Heart left ventricle (tissue), 16 donors: ENCODE data around the gene CNTFR. TPM values are rescaled to one million over a fixed set of nuclear protein-coding genes. Genes with fewer than 3 reads are reported as not detected.

ENCODE experiments used
- ATAC-seq, 4 donors: fragments of 200-7000 bp; cut with Tn5 transposase; one replicate each; pipeline ENCODE4 v1.9.1; 2020 to 2022; ENCODE audit warnings: moderate library complexity in 4 of 4, mild to moderate bottlenecking in 3 of 4, moderate number of reproducible peaks in 1 of 4
- DNase-seq, 5 donors: peaks; one replicate each; pipeline ENCODE4 v3.0.0-alpha.2; 2020
- H3K27ac ChIP-seq, 12 donors: fragments of 200-600 bp; sonication (generic) in 4 of 12; one replicate each; pipeline versions ENCODE4 v1.5.0 to v1.8.0; 2016 to 2022; ENCODE audit warnings: mild to moderate bottlenecking in 2 of 12
- H3K27me3 ChIP-seq, 9 donors: fragments of 200-600 bp; sonication (generic) in 2 of 9; one replicate each; pipeline versions ENCODE4 v1.5.1 to v1.8.0; 2016 to 2022; ENCODE audit warnings: mild to moderate bottlenecking in 3 of 9
- H3K36me3 ChIP-seq, 9 donors: fragments of 200-600 bp; sonication (generic) in 2 of 9; one replicate each; pipeline versions ENCODE4 v1.5.0 to v1.8.0; 2018 to 2022; ENCODE audit warnings: mild to moderate bottlenecking in 2 of 9
- H3K4me1 ChIP-seq, 12 donors: fragments of 200-600 bp; sonication (generic) in 4 of 12; one replicate each; pipeline versions ENCODE4 v1.5.0 to v1.8.0; 2016 to 2022; ENCODE audit warnings: mild to moderate bottlenecking in 3 of 12
- H3K4me3 ChIP-seq, 12 donors: fragments of 200-600 bp; sonication (generic) in 4 of 12; one replicate each; pipeline versions ENCODE4 v1.5.0 to v1.8.0; 2017 to 2022; ENCODE audit warnings: mild to moderate bottlenecking in 9 of 12, moderate library complexity in 4 of 12
- H3K9me3 ChIP-seq, 12 donors: fragments of 200-600 bp; sonication (generic) in 4 of 12; one replicate each; pipeline versions ENCODE4 v1.5.0 to v1.8.0; 2016 to 2022; ENCODE audit warnings: mild to moderate bottlenecking in 1 of 12
- CTCF ChIP-seq, 12 donors: fragments of 200-600 bp; sonication (generic) in 4 of 12; IDR thresholded peaks; one replicate each; pipeline versions ENCODE4 v1.5.0 to v1.8.0; 2018 to 2022; ENCODE audit warnings: antibody characterized with exemption in 12 of 12, mild to moderate bottlenecking in 5 of 12
- POLR2A ChIP-seq, 2 donors: fragments of 450-650 bp; IDR thresholded peaks; one replicate each; pipeline ENCODE4 v1.6.1; 2017; ENCODE audit warnings: antibody characterized with exemption in 2 of 2, mild to moderate bottlenecking in 2 of 2, moderate library complexity in 2 of 2
- WGBS, 4 donors: extraction: QIAGEN DNeasy Blood & Tissue Kit in 2 of 4; methylation state at CpG; one replicate each; pipeline versions ENCODE4 v1.1.5 to v1.1.7; 2013 to 2018; 5-methylcytosine and 5-hydroxymethylcytosine counted together
- intact Hi-C, 10 donors: fragments of 100-400 bp; cut with DNase I; formaldehyde crosslinking; loops; one replicate each; pipeline versions ENCODE4 v1.11.1 to v1.14.2; 2022
- polyA plus RNA-seq, 2 donors: library from polyadenylated mRNA; stranded (reverse); fragments of 200-250 nt; gene quantifications; one replicate each; pipeline ENCODE4 v1.2.3, GENCODE V29; 2013
- total RNA-seq, 9 donors: library from RNA; depleted of rRNA in 2 of 9; stranded (reverse); fragments of >200 nt in 2 of 9; fragmentation: NEBNext Ultra II Directional in 3 of 9; extraction: Animal tissue kit (Norgen Biotek cat#: 25700) in 3 of 9; gene quantifications; one replicate each; pipeline versions ENCODE4 v1.1.0 to v1.2.4, GENCODE V29; 2016 to 2023
- donor health status: ischemic (EF 13 %, LVEDD 7.1; RV severe dilation, severe dysfunction).
- donor health status: healthy with polysubstance abuse.
- donor health status: DM: no; HTN: yes; CAD: no.
- donor health status: DM: no; HTN: no; CAD: no.
- donor health status: ischemic (EF 25% LVEDD 6.9; RV normal size, moderate dysfunction).
- donor health status: ischemic (EF 25% LVEDD 5.7; RV mildly dilated, moderate dysfunction).
- donor health status: healthy.
- donor health status: DM: yes; HTN: yes; CAD: no.
- donor health status: ischemic (EF 35%, LVEDD 5.7; RV mildly dilated, moderate dysfunction).
- donor health status: nonischemic (EF 11% LVEDD 7.7; RV severe dilation, severe dysfunction).
- donor health status: DM: yes; HTN: yes; CAD: no.
- donor health status: PGD.
- donor health status: ischemic (EF 29% LVEDD 5.4; RV normal size, mild dysfunction).
- donor health status: nonischemic (EF 23%, LVEDD 6.1; RV moderate dilation, normal function).

Gene CNTFR
- total and polyA plus RNA-seq, 11 donors, result 0.43 to 9.8 (median 2.0) TPM

GRCh38 chr9:34522091-34522887, 67.2 kb downstream of the CNTFR start:
- ATAC-seq, result no peak
- intact Hi-C loops, result loop anchor here in 1 of 10 donors (5.0 kb wide), 1 partner anchor 65 kb away; the partner anchor contains the start of genes DNAI1 and FAM219A
- no peaks in the 10 kb centered on the region for H3K9me3 ChIP-seq
- DNase-seq, result no peak
- 17 to 28% (median 18%) methylated on average over 18 to 31 of the region's 31 CpGs for WGBS, 4 donors
- peak overlapping the region in 11 of 12 donors; percentile 25 to 62 (median 52) for H3K4me3 ChIP-seq
- peaks cover 0 to 10% (median 0%) of the 10 kb centered on the region in 9 donors for H3K27me3 ChIP-seq
- H3K36me3 ChIP-seq, result no peaks in the 10 kb centered on the region
- no peak for TF ChIP-seq CTCF (IDR thresholded peaks at IDR 0.05)
- TF ChIP-seq POLR2A (IDR thresholded peaks at IDR 0.05), result no peak
- H3K27ac ChIP-seq, result no peak overlapping the region
- H3K4me1 ChIP-seq, result peaks cover 0 to 15% (median 4%) of the 10 kb centered on the region in 12 donors

GRCh38 chr9:34521406-34522045, 68.0 kb downstream of the CNTFR start:
- no peak overlapping the region for H3K27ac ChIP-seq
- intact Hi-C loops, result loop anchor here in 1 of 10 donors (5.0 kb wide), 1 partner anchor 64 kb away; the partner anchor contains the start of genes DNAI1 and FAM219A
- H3K27me3 ChIP-seq, result peaks cover 0 to 10% (median 0%) of the 10 kb centered on the region in 9 donors
- ATAC-seq (no peak), DNase-seq (no peak)
- H3K4me3 ChIP-seq, result no peak overlapping the region
- H3K4me1 ChIP-seq, result peaks cover 0 to 15% (median 4%) of the 10 kb centered on the region in 12 donors
- H3K9me3 ChIP-seq, result no peaks in the 10 kb centered on the region
- TF ChIP-seq CTCF (IDR thresholded peaks at IDR 0.05), result no peak
- no peak for TF ChIP-seq POLR2A (IDR thresholded peaks at IDR 0.05)
- WGBS, 4 donors, result 95 to 98% (median 96%) methylated on average over 11 of the region's 11 CpGs
- H3K36me3 ChIP-seq, result no peaks in the 10 kb centered on the region

- peaks cover 0 to 8% (median 0%) of the 10 kb centered on the region in 9 donors for H3K27me3 ChIP-seq
- WGBS, 4 donors, result 88 to 98% (median 95%) methylated on average over 5 to 6 of the region's 6 CpGs
- ATAC-seq, result no peak
- no peaks in the 10 kb centered on the region for H3K36me3 ChIP-seq
- H3K4me3 ChIP-seq, result no peak overlapping the region
- no peak for DNase-seq
- no peak overlapping the region for H3K27ac ChIP-seq
- no peaks in the 10 kb centered on the region for H3K9me3 ChIP-seq
- intact Hi-C loops, result loop anchor here in 1 of 10 donors (5.0 kb wide), 1 partner anchor 63 kb away; the partner anchor contains the start of genes DNAI1 and FAM219A
- TF ChIP-seq POLR2A (IDR thresholded peaks at IDR 0.05) (no peak), CTCF (IDR thresholded peaks at IDR 0.05) (no peak)
- H3K4me1 ChIP-seq, result peaks cover 0 to 15% (median 4%) of the 10 kb centered on the region in 12 donors
Measured at GRCh38 chr9:34520505-34521385, 68.8 kb downstream of the CNTFR start.
